CD14-positive monocyte (primary cell): Measurements from ENCODE around the gene GDF2. TPM values are rescaled to one million over a fixed set of nuclear protein-coding genes. Genes with fewer than 3 reads are reported as not detected.
A peak's percentile ranks its signal among the peaks of the same experiment; 100 is the strongest.

ENCODE experiments used
- DNase-seq, 3 donors: peaks; one replicate each; pipeline ENCODE4 v3.0.0-alpha.2; 2011 to 2022
- H2AFZ ChIP-seq: 2 replicates; pipeline ENCODE4 v1.6.0; 2012; ENCODE audit warnings: mild to moderate bottlenecking, low read depth, low read length, inconsistent platforms; ENCODE audit not compliant: insufficient read depth, poor library complexity, severe bottlenecking
- H3K27ac ChIP-seq, 2 donors: 1 replicate in 1 of 2; 2 replicates in 1 of 2; pipeline ENCODE4 v1.5.1; 2012 to 2013; ENCODE audit warnings: low read length in 2 of 2, control low read depth in 1 of 2, inconsistent platforms in 1 of 2, low read depth in 1 of 2, mild to moderate bottlenecking in 1 of 2
- H3K27me3 ChIP-seq, 2 donors: one replicate each; pipeline versions ENCODE4 v1.6.0 to v1.6.1; 2011 to 2013; ENCODE audit warnings: low read length in 2 of 2; ENCODE audit not compliant: control insufficient read depth in 2 of 2, insufficient read depth in 2 of 2
- H3K36me3 ChIP-seq, 2 donors: replicated peaks in 1 of 2; 1 replicate in 1 of 2; 2 replicates in 1 of 2; pipeline versions ENCODE4 v1.5.1 to v1.6.1; 2012 to 2013; ENCODE audit warnings: low read length in 2 of 2, control low read depth in 1 of 2, inconsistent platforms in 1 of 2, mild to moderate bottlenecking in 1 of 2; ENCODE audit not compliant: insufficient read depth in 2 of 2, control insufficient read depth in 1 of 2
- H3K4me1 ChIP-seq, 2 donors: 1 replicate in 1 of 2; 2 replicates in 1 of 2; pipeline versions ENCODE4 v1.5.1 to v1.6.1; 2012 to 2013; ENCODE audit warnings: low read length in 2 of 2, control low read depth in 1 of 2, inconsistent platforms in 1 of 2, mild to moderate bottlenecking in 1 of 2, moderate library complexity in 1 of 2; ENCODE audit not compliant: insufficient read depth in 2 of 2, control insufficient read depth in 1 of 2
- H3K4me2 ChIP-seq: replicated peaks from 2 replicates; pipeline ENCODE3; 2012; ENCODE audit warnings: low read length, moderate library complexity, mild to moderate bottlenecking; ENCODE audit not compliant: poor library complexity, severe bottlenecking; ENCODE audit errors: extremely low read depth
- H3K4me3 ChIP-seq, 3 experiments: fragments of 200-600 bp in 1 of 3; sonication (generic) in 1 of 3; replicated peaks in 1 of 3; 1 replicate in 2 of 3; 2 replicates in 1 of 3; pipeline ENCODE4 v1.5.1; 2011 to 2013; ENCODE audit warnings: low read length in 3 of 3, mild to moderate bottlenecking in 3 of 3, control low read depth in 2 of 3, low read depth in 2 of 3, inconsistent platforms in 1 of 3, moderate library complexity in 1 of 3
- H3K79me2 ChIP-seq: 2 replicates; pipeline ENCODE4 v1.6.0; 2012; ENCODE audit warnings: mild to moderate bottlenecking, control low read depth, inconsistent platforms, low read length, moderate library complexity; ENCODE audit not compliant: insufficient read depth
- H3K9ac ChIP-seq: 2 replicates; pipeline ENCODE4 v1.6.0; 2017; ENCODE audit warnings: low read length, mild to moderate bottlenecking; ENCODE audit not compliant: insufficient read depth, poor library complexity, severe bottlenecking
- H3K9me3 ChIP-seq, 2 donors: replicated peaks in 1 of 2; 1 replicate in 1 of 2; 2 replicates in 1 of 2; pipeline versions ENCODE4 v1.5.1 to v1.6.1; 2012 to 2013; ENCODE audit warnings: low read length in 2 of 2, control low read depth in 1 of 2; ENCODE audit not compliant: control insufficient read depth in 1 of 2, insufficient read depth in 1 of 2
- H4K20me1 ChIP-seq: 2 replicates; pipeline ENCODE4 v1.6.0; 2012; ENCODE audit warnings: mild to moderate bottlenecking, low read length, control low read depth, moderate library complexity; ENCODE audit not compliant: insufficient read depth
- H3K27ac Mint-ChIP-seq, 7 donors: one replicate each; pipeline ENCODE4 v1.8.0; 2020; ENCODE audit warnings: mild to moderate bottlenecking in 7 of 7, mixed read lengths in 7 of 7, moderate library complexity in 6 of 7, inconsistent platforms in 2 of 7
- H3K27me3 Mint-ChIP-seq, 3 donors: one replicate each; pipeline ENCODE4 v1.8.0; 2021 to 2022; ENCODE audit warnings: low read depth in 3 of 3, mild to moderate bottlenecking in 3 of 3, mixed read lengths in 3 of 3, moderate library complexity in 3 of 3, inconsistent platforms in 1 of 3
- H3K36me3 Mint-ChIP-seq, 2 donors: one replicate each; pipeline ENCODE4 v1.8.0; 2020; ENCODE audit warnings: mixed read lengths in 2 of 2, inconsistent platforms in 1 of 2, mild to moderate bottlenecking in 1 of 2
- H3K4me1 Mint-ChIP-seq: one replicate; pipeline ENCODE4 v1.8.0; 2020; ENCODE audit warnings: mild to moderate bottlenecking, mixed read lengths
- H3K4me3 Mint-ChIP-seq, 2 donors: one replicate each; pipeline ENCODE4 v1.8.0; 2020; ENCODE audit warnings: mild to moderate bottlenecking in 2 of 2, mixed read lengths in 2 of 2, moderate library complexity in 1 of 2
- H3K9me3 Mint-ChIP-seq, 7 donors: one replicate each; pipeline ENCODE4 v1.8.0; 2020 to 2022; ENCODE audit warnings: mixed read lengths in 7 of 7, mild to moderate bottlenecking in 6 of 7, moderate library complexity in 6 of 7, inconsistent platforms in 2 of 7
- WGBS: methylation state at CpG from one replicate; pipeline ENCODE4 v1.1.5; 2013; ENCODE audit warnings: missing lambda C conversion rate; ENCODE audit not compliant: insufficient coverage; 5-methylcytosine and 5-hydroxymethylcytosine counted together
- intact Hi-C, 2 donors: fragments of 100-400 bp; cut with micrococcal nuclease; formaldehyde crosslinking; loops; one replicate each; pipeline versions ENCODE4 v1.15.0 to v1.15.1; 2023
- polyA plus RNA-seq, 3 donors: library from polyadenylated mRNA; depleted of rRNA in 1 of 3; unstranded in 2 of 3; stranded (reverse) in 1 of 3; fragments of 300-500 nt in 2 of 3; fragments of >200 nt in 1 of 3; fragmentation: Illumina TruSeq in 2 of 3; gene quantifications; 1 replicate in 2 of 3; 2 replicates in 1 of 3; pipeline ENCODE4 v1.2.3, GENCODE V29; 2012 to 2021
- TF ChIP-seq, protein P1 (sequence below): fragments of 200-600 bp; IDR thresholded peaks from one replicate; pipeline ENCODE4 v1.8.0; 2022; ENCODE audit warnings: antibody characterized with exemption, mild to moderate bottlenecking

The GDF2 gene
- polyA plus RNA-seq, 3 donors = not detected

DNA sequence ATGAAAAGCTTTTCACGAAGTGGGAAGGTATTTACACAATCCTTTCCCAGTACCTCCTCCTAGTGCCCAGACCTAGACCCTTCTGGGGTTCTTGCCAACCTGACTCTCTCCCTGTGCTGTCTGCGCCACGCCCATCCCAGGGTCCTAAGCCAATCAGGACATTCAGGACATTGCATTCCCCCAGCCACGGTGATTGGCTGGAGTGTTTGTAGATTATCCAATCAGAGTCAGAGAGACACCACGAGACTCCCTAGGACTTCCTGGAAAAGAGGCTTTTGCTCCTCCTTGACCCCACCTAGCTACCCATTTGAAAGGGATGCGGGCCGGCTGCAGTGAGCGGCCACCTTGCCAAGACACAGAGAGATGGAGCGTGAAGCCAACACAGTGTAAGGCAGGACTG lies 3.5 kb upstream of the GDF2 start:
- H2AFZ ChIP-seq = peak overlapping the region; percentile 41
- H3K4me1 ChIP-seq = no peaks in the 10 kb centered on the region
- H3K4me3 ChIP-seq = no peak overlapping the region
- no peak overlapping the region for H3K4me3 Mint-ChIP-seq
- no peaks in the 10 kb centered on the region for H3K36me3 ChIP-seq
- intact Hi-C loops = no loop called here
- no peaks in the 10 kb centered on the region for H4K20me1 ChIP-seq
- WGBS = 93% methylated on average over 3 of the region's 9 CpGs
- H3K36me3 Mint-ChIP-seq = no peaks in the 10 kb centered on the region
- H3K27ac ChIP-seq = no peak overlapping the region
- no peaks in the 10 kb centered on the region for H3K27me3 ChIP-seq
- no peak overlapping the region for H3K9ac ChIP-seq
- peaks cover 3 to 9% (median 6%) of the 10 kb centered on the region in 3 donors for H3K27me3 Mint-ChIP-seq
- no peak overlapping the region for H3K27ac Mint-ChIP-seq
- no peak for DNase-seq
- TF ChIP-seq, protein P1, sequence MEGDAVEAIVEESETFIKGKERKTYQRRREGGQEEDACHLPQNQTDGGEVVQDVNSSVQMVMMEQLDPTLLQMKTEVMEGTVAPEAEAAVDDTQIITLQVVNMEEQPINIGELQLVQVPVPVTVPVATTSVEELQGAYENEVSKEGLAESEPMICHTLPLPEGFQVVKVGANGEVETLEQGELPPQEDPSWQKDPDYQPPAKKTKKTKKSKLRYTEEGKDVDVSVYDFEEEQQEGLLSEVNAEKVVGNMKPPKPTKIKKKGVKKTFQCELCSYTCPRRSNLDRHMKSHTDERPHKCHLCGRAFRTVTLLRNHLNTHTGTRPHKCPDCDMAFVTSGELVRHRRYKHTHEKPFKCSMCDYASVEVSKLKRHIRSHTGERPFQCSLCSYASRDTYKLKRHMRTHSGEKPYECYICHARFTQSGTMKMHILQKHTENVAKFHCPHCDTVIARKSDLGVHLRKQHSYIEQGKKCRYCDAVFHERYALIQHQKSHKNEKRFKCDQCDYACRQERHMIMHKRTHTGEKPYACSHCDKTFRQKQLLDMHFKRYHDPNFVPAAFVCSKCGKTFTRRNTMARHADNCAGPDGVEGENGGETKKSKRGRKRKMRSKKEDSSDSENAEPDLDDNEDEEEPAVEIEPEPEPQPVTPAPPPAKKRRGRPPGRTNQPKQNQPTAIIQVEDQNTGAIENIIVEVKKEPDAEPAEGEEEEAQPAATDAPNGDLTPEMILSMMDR = no peak
- H3K4me2 ChIP-seq = no peak overlapping the region
- H3K9me3 ChIP-seq = no peaks in the 10 kb centered on the region
- no peaks in the 10 kb centered on the region for H3K79me2 ChIP-seq
- H3K9me3 Mint-ChIP-seq = peaks cover 0 to 1% (median 0%) of the 10 kb centered on the region in 7 donors
- no peaks in the 10 kb centered on the region for H3K4me1 Mint-ChIP-seq

DNA sequence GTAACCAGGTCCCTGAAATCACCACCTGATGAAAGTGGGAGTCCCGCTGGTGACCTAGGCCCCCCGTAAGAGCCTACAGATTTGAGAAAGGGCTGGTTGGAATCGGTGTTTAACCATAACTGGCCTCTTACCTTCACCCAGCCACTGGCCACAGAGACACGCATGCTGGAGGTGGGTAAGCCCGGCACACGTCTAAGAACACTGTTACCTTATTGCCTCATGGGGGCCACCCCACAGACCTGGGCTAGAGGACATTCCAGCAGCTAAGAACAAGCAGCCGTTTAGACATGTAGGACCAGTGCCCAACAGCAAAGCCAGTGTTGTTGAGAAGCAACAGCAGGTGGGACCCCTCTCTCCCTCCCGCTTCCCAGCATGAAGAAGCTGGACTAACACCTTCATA lies 2.5 kb upstream of the GDF2 start:
- Mint-ChIP-seq H3K4me3 (no peak overlapping the region), H3K27me3 (peaks cover 3 to 6% (median 6%) of the 10 kb centered on the region in 3 donors), H3K36me3 (no peaks in the 10 kb centered on the region), H3K27ac (no peak overlapping the region), H3K4me1 (no peaks in the 10 kb centered on the region), H3K9me3 (peaks cover 0 to 1% (median 0%) of the 10 kb centered on the region in 7 donors)
- intact Hi-C loops = no loop called here
- WGBS = 91% methylated on average over 5 of the region's 8 CpGs
- Histone ChIP-seq H4K20me1 (no peaks in the 10 kb centered on the region), H3K36me3 (no peaks in the 10 kb centered on the region), H3K27me3 (no peaks in the 10 kb centered on the region), H3K4me2 (no peak overlapping the region), H3K27ac (no peak overlapping the region), H3K79me2 (no peaks in the 10 kb centered on the region), H3K4me3 (no peak overlapping the region), H3K9ac (no peak overlapping the region), H3K4me1 (no peaks in the 10 kb centered on the region), H3K9me3 (no peaks in the 10 kb centered on the region), H2AFZ (no peak overlapping the region)
- DNase-seq = no peak
- TF ChIP-seq, protein P1 = no peak
